NCI-H2029 treated with DMSO at 0.1 percent for 48 hours (cell line): ENCODE data around the gene OGFOD1.
A peak's percentile ranks its signal among the peaks of the same experiment; 100 is the strongest.

Experiments
- DNase-seq: peaks from one replicate; lab custom pipeline; 2025; lab: John Stamatoyannopoulos, UW

Gene OGFOD1

GRCh38 chr16:56450986-56451752, at the start of gene OGFOD1, which contains the start of gene NUDT21:
Gene OGFOD1, plus strand, starts transcription at chr16:56451554. Its CDS starts 59 bp downstream, at chr16:56451613.
Gene NUDT21, minus strand, starts transcription at chr16:56451332. Its CDS starts 130 bp downstream, at chr16:56451202.
- peak; percentile 75 for DNase-seq

- no peak for DNase-seq
These were observed 45.2 kb upstream of the OGFOD1 start for GRCh38 chr16:56405977-56406672.

GRCh38 chr16:56408379-56409098, 42.8 kb upstream of the OGFOD1 start:
- no peak for DNase-seq

GRCh38 chr16:56409195-56409594, 42.2 kb upstream of the OGFOD1 start:
- no peak for DNase-seq

- DNase-seq: no peak
These were observed 40.2 kb upstream of the OGFOD1 start for GRCh38 chr16:56411123-56411522.

- DNase-seq: no peak
These were observed 39.7 kb upstream of the OGFOD1 start for GRCh38 chr16:56411624-56412023.

- DNase-seq: no peak
These were observed 38.0 kb upstream of the OGFOD1 start for GRCh38 chr16:56413381-56413780.

GRCh38 chr16:56414366-56414765, 37.0 kb upstream of the OGFOD1 start:
- DNase-seq: no peak

GRCh38 chr16:56415875-56416274, 35.5 kb upstream of the OGFOD1 start:
- DNase-seq: no peak

- no peak for DNase-seq
These were observed 34.2 kb upstream of the OGFOD1 start for GRCh38 chr16:56417138-56417537.

GRCh38 chr16:56419740-56420548, 31.4 kb upstream of the OGFOD1 start:
- no peak for DNase-seq

- no peak for DNase-seq
These were observed 30.7 kb upstream of the OGFOD1 start for GRCh38 chr16:56420613-56421012.

GRCh38 chr16:56421313-56421712, 30.0 kb upstream of the OGFOD1 start:
- no peak for DNase-seq

GRCh38 chr16:56421976-56422669, 29.2 kb upstream of the OGFOD1 start:
- no peak for DNase-seq

GRCh38 chr16:56422896-56423441, 28.4 kb upstream of the OGFOD1 start:
- no peak for DNase-seq

- no peak for DNase-seq
These were observed 27.6 kb upstream of the OGFOD1 start for GRCh38 chr16:56423584-56424403.

- no peak for DNase-seq
These were observed 27.0 kb upstream of the OGFOD1 start for GRCh38 chr16:56424404-56424764.

- DNase-seq: no peak
These were observed 26.4 kb upstream of the OGFOD1 start for GRCh38 chr16:56424791-56425438.

- no peak for DNase-seq
These were observed 25.9 kb upstream of the OGFOD1 start, which contains the start of gene AMFR for GRCh38 chr16:56425439-56425832. Gene AMFR, minus strand, starts transcription at chr16:56425545. Its CDS starts 218 bp downstream, at chr16:56425327.
